NCI-H1436 (cell line): ENCODE data around the gene ALG11.

Experiments used
- DNase-seq: peaks from one replicate; lab custom pipeline; 2025; lab: John Stamatoyannopoulos, UW

Gene ALG11

DNA sequence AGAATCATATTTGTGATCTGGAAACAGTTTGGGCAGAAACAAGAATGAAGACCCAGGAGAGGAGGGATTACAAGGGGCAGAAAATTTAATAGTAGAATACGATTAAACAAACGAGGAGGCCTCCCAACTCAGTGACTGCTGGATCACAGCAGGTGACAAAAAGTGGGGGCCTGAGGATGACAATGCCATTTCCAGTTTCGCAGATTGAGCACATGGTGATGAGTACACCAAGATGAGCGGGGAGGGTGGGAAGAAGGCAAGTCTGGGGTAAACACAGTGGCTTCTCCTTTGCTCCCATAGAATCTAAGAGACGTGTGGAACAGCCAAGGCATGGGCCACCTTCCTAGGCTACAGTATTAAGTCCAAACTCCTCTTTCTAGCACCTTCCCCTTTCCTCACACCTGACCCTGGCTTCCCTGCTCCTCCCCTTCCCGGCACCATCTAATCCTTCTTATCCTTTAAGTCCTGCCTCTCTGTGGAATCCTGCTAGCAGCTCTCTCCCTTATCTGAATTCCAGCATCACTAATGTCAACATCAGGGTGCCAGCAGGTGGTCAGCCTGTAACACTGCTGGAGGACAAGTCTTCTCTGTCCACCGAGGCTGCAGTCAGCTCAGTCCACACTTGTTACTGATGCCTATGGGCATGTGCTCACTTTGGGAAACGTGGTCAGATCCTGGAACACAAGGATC is 14.4 kb upstream of the ALG11 start:
- no peak for DNase-seq

DNA sequence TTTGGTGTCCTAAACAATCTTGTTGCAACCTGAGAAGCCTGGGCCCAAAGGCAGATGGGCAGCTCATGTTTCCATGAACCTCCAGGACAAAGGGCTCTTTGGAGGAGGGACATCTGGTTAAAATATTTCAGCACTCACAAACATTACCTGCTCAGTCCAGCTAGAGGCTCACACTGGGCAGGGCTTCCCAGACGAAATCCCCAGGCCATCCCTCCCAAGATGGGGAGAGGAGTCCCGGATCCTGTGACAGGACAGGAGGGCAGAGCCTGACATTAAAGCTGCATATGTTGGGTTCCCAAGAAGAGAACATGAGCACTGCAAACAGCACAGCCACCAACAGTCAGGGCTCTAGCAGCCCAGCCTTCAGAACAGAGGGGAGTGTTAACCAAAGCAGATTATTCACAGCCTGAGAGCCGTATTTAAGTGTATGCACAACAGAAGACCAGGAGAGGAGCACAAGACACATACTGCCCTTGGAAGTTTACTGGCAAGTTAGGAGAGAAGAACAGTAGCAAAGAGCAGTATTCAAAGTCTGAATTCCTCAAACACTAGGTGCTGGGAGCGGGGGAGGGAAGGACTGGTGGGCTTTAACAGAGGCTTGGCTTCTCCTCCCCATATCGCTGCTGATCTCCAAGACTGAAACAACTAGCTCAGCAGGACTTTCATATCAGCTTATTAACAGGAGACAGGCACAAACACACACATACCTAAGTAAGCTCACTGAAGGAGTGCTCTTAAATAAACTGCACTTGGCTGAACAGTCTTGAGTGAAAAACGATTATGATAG is 13.3 kb upstream of the ALG11 start:
- DNase-seq: no peak

DNA sequence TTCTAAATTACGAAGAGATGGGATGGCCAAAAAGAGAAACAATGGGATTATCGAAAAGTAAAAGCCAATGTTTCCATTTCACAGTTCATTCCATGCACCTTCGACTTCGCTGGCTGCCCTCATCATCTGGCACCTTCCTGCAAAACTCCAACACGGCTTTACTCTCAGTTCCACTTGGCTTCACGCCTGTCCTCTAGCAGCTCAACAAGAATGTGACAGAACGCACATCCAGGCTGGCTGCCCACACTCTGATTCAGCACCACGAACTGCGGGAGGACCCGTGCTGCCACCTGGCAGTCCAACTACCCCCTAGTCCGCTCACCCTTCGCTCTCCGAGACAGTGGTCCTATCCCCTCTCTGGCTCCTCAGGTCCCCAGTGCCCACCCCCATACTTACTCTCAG is 12.7 kb upstream of the ALG11 start:
- DNase-seq: no peak

GRCh38 chr13:51999921-52000320 is 12.3 kb upstream of the ALG11 start:
- DNase-seq: no peak

DNA sequence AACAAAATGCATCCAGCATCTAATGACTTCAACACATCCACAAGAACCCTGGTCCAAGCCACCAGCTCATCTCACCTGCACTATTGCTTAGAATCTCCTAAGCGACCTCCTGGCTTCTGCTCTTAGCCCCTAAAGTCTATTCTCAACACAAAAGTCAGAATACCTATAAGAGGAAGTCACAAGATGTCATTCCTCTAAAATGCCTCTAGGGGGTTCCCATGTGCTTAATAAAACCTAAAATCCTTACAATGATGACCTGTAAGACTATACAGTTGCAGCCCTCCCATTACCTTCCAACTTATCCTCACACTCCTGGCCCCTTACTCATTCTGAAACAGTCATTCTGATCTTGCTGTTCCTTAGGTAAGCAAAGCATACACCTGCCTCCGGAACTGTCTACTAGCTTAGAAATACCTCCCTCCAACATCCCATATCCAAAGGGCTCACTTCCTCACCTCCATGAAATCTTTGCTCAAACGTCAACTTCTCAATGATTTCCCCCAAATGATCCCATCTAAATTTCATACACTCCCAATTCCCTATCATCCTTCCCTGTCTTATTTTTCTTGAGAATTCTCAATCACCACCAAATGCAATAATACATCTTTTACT is 11.0 kb upstream of the ALG11 start:
- DNase-seq: no peak

- DNase-seq: no peak
Observed at GRCh38 chr13:52002361-52002760, 9.8 kb upstream of the ALG11 start.

GRCh38 chr13:52003541-52003940 is 8.7 kb upstream of the ALG11 start:
- DNase-seq: no peak

- no peak for DNase-seq
Observed at GRCh38 chr13:52004511-52005170, 7.6 kb upstream of the ALG11 start.

- no peak for DNase-seq
Observed at GRCh38 chr13:52005841-52006522, 6.2 kb upstream of the ALG11 start.

DNA sequence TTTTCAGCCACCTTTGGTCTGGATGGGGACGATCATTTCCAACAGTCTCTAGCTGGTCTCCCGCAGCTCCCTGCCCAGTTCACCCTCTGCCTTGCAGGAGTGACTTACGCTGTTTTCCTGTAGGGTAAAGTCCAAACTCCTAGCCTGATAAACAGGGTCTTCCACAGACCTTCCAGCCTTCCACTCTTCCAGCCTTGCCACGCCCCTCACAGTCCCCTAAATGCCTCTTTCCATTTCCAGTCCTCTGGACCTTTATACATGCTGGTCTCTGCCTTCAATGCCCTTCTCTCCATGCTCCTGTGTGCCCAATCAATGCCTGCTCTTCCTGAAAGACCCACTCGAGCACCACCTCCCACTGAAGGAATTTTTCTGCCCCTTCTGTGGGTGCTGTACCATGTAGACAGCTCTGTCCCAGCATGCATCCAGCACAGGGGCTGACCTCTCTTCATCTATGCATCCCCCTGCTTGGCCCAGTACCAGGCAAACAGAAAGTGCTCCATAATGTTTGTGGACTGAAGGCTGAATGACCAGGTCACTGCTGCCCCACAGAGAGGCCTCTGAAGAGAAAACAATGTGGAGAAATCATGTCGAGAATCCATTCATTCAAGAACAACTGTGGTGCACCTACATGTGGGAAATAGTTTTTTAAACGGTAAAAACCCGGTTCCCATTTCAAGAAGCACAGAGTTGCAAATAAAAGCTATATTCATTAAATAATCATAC is 5.5 kb upstream of the ALG11 start:
- no peak for DNase-seq

- no peak for DNase-seq
Observed at GRCh38 chr13:52009946-52010345, 2.3 kb upstream of the ALG11 start.

GRCh38 chr13:52010890-52011631 is 1.1 kb upstream of the ALG11 start, which contains the start of gene ATP7B:
TSS of gene ATP7B (minus strand) at chr13:52011450. CDS start at chr13:52011337, 113 bp downstream.
- no peak for DNase-seq

DNA sequence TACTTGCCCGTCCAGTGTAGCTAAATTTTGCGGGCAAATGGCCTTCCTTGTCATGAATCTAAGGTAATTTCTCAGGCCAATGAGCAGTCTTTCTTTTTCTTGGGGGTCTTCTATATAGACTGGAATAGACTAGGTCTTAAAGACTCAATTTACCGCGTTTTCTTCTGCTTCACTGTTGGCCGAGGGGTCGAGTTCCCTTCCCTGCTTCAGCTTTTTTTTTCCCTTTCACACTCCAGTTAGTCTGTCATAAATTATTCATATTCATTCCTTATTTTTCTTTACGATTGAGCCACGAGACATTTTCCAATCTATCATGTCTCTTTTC is 276 bp downstream of the ALG11 start:
- no peak for DNase-seq

- DNase-seq: no peak
Observed at GRCh38 chr13:52016296-52016695, 4.1 kb downstream of the ALG11 start.

- no peak for DNase-seq
Observed at GRCh38 chr13:52020191-52020590, 8.0 kb downstream of the ALG11 start.

- no peak for DNase-seq
Observed at GRCh38 chr13:52022356-52022755, 10.2 kb downstream of the ALG11 start.

- no peak for DNase-seq
Observed at GRCh38 chr13:52024481-52024880, 12.3 kb downstream of the ALG11 start, which contains the start of gene UTP14C. TSS of gene UTP14C (plus strand) at chr13:52024691. CDS start at chr13:52028805, 4,114 bp downstream.

DNA sequence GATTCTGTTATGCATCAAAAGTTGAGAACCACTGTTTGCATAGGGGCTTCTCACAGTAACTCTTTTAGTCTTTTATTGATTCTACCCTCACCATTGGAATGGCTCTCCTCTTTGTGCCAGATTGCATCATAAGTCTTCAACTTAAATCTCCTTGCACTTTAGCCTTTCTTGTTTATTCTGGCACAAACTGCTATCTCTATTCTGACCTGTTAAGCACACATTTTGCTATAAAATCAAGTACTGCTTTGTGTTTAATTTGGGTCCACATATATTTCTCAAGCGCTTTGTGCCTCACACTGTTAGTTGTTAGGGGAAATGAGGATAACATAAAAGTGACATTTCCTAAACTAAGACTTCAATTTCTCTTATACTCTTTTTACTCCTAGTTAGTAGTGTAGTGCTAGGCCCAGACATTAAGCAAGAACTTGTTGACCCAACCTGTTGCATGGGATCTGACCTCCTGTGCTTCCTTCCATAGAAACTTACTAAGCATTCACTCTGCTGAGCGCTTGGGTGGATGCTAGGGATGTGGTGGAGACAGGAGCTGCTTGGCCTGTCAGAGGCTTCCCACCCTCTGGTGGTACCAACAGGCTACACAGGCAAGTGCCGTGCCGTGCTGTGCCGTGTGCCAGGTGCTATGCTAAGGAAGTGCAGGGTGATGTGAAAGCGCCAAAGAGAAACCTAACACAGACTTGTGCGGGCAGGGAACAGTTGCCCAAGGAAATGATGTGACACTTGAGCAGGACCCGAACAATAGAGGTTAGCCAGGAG is 13.5 kb downstream of the ALG11 start:
- no peak for DNase-seq

- DNase-seq: no peak
Observed at GRCh38 chr13:52026246-52026626, 14.0 kb downstream of the ALG11 start.

GRCh38 chr13:52027832-52028231 is 15.6 kb downstream of the ALG11 start:
- DNase-seq: no peak
